Colonic mucosa (tissue), 4 donors: ENCODE measurements around the gene AADACL4. TPM values are rescaled to one million over a fixed set of nuclear protein-coding genes. Genes with fewer than 3 reads are reported as not detected.

Experiments
- DNase-seq: peaks from one replicate; pipeline ENCODE4 v3.0.0-alpha.2; 2020
- H3K27ac ChIP-seq: fragments of 200-600 bp; one replicate; pipeline ENCODE4 v1.8.0; 2021
- H3K27me3 ChIP-seq: fragments of 200-600 bp; one replicate; pipeline ENCODE4 v1.8.0; 2021
- H3K36me3 ChIP-seq: fragments of 200-600 bp; one replicate; pipeline ENCODE4 v1.8.0; 2021
- H3K4me1 ChIP-seq: fragments of 200-600 bp; one replicate; pipeline ENCODE4 v1.8.0; 2021; ENCODE audit warnings: mild to moderate bottlenecking
- H3K4me3 ChIP-seq: fragments of 200-600 bp; one replicate; pipeline ENCODE4 v1.8.0; 2021
- H3K9ac ChIP-seq, 2 donors: one replicate each; pipeline ENCODE4 v1.7.0; 2013; ENCODE audit warnings: control low read depth in 2 of 2, low read depth in 2 of 2, low read length in 2 of 2
- H3K9me3 ChIP-seq: fragments of 200-600 bp; one replicate; pipeline ENCODE4 v1.8.0; 2021
- CTCF ChIP-seq: fragments of 200-600 bp; IDR thresholded peaks from one replicate; pipeline ENCODE4 v1.8.0; 2022; ENCODE audit warnings: antibody characterized with exemption, mild to moderate bottlenecking
- intact Hi-C: fragments of 100-400 bp; cut with DNase I; formaldehyde crosslinking; loops from one replicate; pipeline ENCODE4 v1.14.1; 2022
- total RNA-seq, 2 donors: library from RNA; stranded (reverse); fragmentation: NEBNext Ultra II Directional in 1 of 2; extraction: Animal tissue kit (Norgen Biotek cat#: 25700) in 1 of 2; gene quantifications; one replicate each; pipeline ENCODE4 v1.2.1, GENCODE V29; 2021
- donor health status: healthy.
- donor health status: DM: no; HTN: no; CAD: no.
- donor health status: DM: no; HTN: no; CAD: no.

Gene AADACL4
- total RNA-seq, 2 donors from 2014 or later: not detected

- no peak overlapping the region for H3K4me3 ChIP-seq
- intact Hi-C loops: no loop called here
- H3K36me3 ChIP-seq: no peaks in the 10 kb centered on the region
- DNase-seq: no peak
- H3K4me1 ChIP-seq: peaks cover 20% of the 10 kb centered on the region
- H3K27ac ChIP-seq: no peak overlapping the region
- no peaks in the 10 kb centered on the region for H3K27me3 ChIP-seq
- no peak overlapping the region for H3K9ac ChIP-seq
- TF ChIP-seq CTCF: no peak
- H3K9me3 ChIP-seq: no peaks in the 10 kb centered on the region
Measured at GRCh38 chr1:12607263-12607662, 36.6 kb upstream of the AADACL4 start.

- Histone ChIP-seq H3K36me3 (no peaks in the 10 kb centered on the region), H3K4me1 (peaks cover 11% of the 10 kb centered on the region)
- no peak for TF ChIP-seq CTCF
Measured at GRCh38 chr1:12608311-12608957, 35.5 kb upstream of the AADACL4 start.

GRCh38 chr1:12609469-12610003, 34.3 kb upstream of the AADACL4 start:
- Histone ChIP-seq H3K4me1 (peaks cover 4% of the 10 kb centered on the region), H3K27me3 (no peaks in the 10 kb centered on the region), H3K4me3 (no peak overlapping the region), H3K36me3 (no peaks in the 10 kb centered on the region), H3K27ac (no peak overlapping the region), H3K9me3 (no peaks in the 10 kb centered on the region), H3K9ac (no peak overlapping the region)
- DNase-seq: no peak
- TF ChIP-seq CTCF: no peak
- intact Hi-C loops: no loop called here

More at GRCh38 chr1:12608311-12608957, 35.5 kb upstream of the AADACL4 start:
- Histone ChIP-seq H3K9ac (no peak overlapping the region), H3K27ac (no peak overlapping the region), H3K9me3 (no peaks in the 10 kb centered on the region), H3K4me3 (no peak overlapping the region), H3K27me3 (no peaks in the 10 kb centered on the region)
- intact Hi-C loops: no loop called here
- no peak for DNase-seq

- Histone ChIP-seq H3K9me3 (no peaks in the 10 kb centered on the region), H3K4me1 (no peaks in the 10 kb centered on the region), H3K9ac (no peak overlapping the region), H3K27ac (no peak overlapping the region), H3K27me3 (no peaks in the 10 kb centered on the region), H3K4me3 (no peak overlapping the region), H3K36me3 (no peaks in the 10 kb centered on the region)
- intact Hi-C loops: no loop called here
- no peak for DNase-seq
- no peak for TF ChIP-seq CTCF
Measured at GRCh38 chr1:12610305-12610935, 33.5 kb upstream of the AADACL4 start.

GRCh38 chr1:12610941-12611340, 32.9 kb upstream of the AADACL4 start:
- no peaks in the 10 kb centered on the region for H3K36me3 ChIP-seq
- no peak overlapping the region for H3K4me3 ChIP-seq
- intact Hi-C loops: no loop called here
- H3K9me3 ChIP-seq: no peaks in the 10 kb centered on the region
- DNase-seq: no peak
- no peak overlapping the region for H3K27ac ChIP-seq
- H3K9ac ChIP-seq: no peak overlapping the region
- no peak for TF ChIP-seq CTCF
- H3K4me1 ChIP-seq: no peaks in the 10 kb centered on the region
- no peaks in the 10 kb centered on the region for H3K27me3 ChIP-seq
